ENCODE measurements around the gene MCC. TPM values are rescaled to one million over a fixed set of nuclear protein-coding genes. Genes with fewer than 3 reads are reported as not detected.
A peak's percentile ranks its signal among the peaks of the same experiment; 100 is the strongest.

Gene MCC
- polyA plus RNA-seq, 10 donors: 12.7 to 22.2 (median 15.2) TPM

GRCh38 chr5:112998296-112998695, 490.0 kb downstream of the MCC start:
- no peak for DNase-seq

DNA sequence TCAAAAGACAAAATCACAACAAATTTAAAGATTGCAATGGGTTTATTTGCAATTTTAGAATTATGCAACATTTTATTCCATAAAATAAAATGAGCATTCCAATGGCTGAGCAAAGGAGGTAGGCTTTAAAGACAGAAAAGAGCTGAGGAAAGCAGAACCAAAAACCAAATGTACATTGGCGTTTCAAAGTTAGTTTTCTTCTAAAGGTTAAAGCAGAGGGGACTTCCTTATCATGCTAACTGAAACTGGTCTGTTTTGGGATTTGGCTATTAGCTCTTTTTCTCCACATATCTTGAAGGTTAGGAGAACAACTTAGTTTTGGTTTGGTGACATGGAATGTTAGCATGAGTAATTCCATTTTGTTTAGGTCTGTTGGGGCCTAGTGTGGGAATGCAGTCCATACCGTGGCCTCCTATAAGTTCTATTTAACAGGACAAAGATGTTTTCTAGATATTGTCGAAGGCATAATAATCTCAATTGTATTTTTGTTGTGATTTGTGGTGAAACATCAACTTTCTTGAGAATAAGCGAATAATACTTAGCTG, 491.4 kb downstream of the MCC start:
- no peak for DNase-seq

DNA sequence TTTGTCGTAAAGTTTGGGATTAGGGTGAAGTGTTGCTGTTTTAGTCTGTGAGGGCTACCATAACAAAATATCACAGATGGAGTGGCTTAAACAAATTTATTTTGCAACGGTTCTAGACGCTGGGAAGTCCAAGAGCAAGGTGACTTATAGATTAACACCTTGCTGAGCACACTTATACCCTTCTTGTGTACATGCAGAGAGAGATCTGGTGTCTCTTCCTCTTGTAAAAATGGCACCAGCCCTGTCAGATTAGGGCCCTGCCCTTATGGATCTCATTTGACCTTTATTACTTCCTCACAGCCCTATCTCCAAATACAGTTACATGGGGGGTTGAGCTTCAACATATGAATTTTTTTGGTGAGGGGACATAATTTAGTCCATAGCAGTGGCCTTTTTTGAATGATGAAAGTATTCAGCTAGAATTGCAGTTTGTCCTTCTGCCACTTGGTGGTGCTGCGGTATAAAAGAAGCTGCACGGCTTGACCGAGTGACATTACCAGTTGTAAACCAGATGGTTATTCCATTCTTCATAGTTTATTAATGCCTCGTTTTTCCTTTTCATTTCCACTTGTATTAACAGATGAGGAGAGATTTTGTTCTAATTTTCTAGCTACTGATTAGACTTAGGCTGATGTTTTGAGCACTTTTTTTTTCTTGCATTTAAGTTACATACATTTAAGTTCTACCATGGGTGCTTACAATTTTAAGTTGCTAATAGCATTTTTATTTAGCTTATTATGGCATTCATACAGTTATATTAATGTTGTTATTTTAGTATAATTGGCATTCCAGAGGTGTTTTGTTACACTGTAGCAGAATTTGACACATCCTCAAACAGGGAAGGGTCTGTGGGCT, 492.3 kb downstream of the MCC start:
- peak; percentile 73 to 86 (median 81) for DNase-seq

DNA sequence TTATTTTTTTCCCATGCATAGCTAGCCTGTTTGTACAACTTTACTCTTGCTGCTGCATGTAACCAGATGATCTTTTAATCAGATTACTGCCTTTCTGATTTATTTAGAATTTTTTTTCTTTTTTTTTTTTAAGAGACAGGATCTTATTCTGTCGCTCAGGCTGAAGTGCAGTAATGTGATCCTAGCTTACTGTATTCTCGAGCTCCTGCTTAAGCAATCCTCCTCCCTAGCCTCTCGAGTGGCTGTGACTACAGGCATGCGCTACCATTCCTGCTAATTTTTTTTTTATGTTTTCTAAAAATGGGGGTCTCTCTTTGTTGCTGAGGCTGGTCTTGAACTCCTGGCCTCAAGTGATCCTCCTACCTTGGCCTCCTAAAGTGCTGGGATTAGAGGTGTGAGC, 502.0 kb downstream of the MCC start:
- DNase-seq: no peak

GRCh38 chr5:112983363-112983762, 504.9 kb downstream of the MCC start:
- DNase-seq: peak in 1 of 3 donors; percentile 39

GRCh38 chr5:112979723-112980122, 508.5 kb downstream of the MCC start:
- DNase-seq: no peak

GRCh38 chr5:112978836-112979235, 509.4 kb downstream of the MCC start:
- no peak for DNase-seq

GRCh38 chr5:112977440-112977861, 510.8 kb downstream of the MCC start:
- no peak for DNase-seq

GRCh38 chr5:112976432-112977309, 511.6 kb downstream of the MCC start, which contains the start of gene DCP2:
DCP2 (plus strand) TSS chr5:112976798; CDS start chr5:112976934, 136 bp downstream.
- DNase-seq: peak; percentile 99

DNA sequence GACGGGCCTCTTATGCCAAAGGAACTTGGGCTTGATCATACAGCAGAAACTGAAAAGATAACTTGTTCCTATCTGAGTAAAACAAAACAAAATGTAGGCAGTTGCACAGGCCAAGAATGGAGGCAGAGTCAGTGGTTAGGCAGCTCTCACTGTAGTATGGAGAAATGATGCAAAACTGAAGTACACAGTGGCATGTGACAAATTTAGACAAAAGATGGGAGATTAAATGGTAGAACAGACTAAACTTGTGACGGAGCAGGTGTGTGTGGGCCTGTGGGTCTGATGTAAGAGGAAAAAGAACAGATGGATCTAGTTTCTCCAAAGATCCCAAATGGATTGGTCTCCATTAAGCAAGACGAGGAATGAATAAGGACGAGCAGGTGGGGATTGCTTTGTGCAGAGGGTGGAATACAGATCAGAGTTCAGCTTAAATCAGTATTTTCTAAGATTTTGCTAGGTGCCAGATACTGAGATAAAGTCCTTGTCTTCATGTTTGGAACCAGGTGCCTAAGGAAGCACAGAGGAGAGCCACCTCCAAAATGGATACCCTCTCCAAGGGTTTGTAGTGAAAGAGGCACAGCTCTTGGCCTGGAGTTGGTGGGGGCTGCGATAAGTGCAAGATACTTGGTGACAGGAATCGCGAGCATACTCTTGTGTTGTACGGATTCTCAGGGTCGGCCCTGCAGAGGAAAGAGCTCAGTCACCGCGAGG, 512.4 kb downstream of the MCC start:
- peak in 1 of 3 donors; percentile 17 for DNase-seq

GRCh38 chr5:112974901-112975300, 513.4 kb downstream of the MCC start:
- no peak for DNase-seq

GRCh38 chr5:112973904-112974303, 514.3 kb downstream of the MCC start:
- DNase-seq: no peak

GRCh38 chr5:112973036-112973435, 515.2 kb downstream of the MCC start:
- no peak for DNase-seq

Other genes with a start within 250 kb of the MCC start
- gene TSSK1B, start 53.5 kb downstream of the MCC start, polyA plus RNA-seq (ENCODE audit: insufficient read length in 10 of 10): under 1 TPM in 4 of 10 donors, not detected in 6; 0.05 to 0.12 (median 0.10) TPM
- 10 to 100 TPM in 9 of 10 donors, 1 to 10 TPM in 1; 9.5 to 27.7 (median 18.0) TPM for gene YTHDC2, start 25.2 kb upstream of the MCC start, polyA plus RNA-seq (ENCODE audit: insufficient read length in 10 of 10)

All from muscle of back (tissue), 11 donors.